ENCODE measurements around the gene TMPRSS9. TPM values are rescaled to one million over a fixed set of nuclear protein-coding genes. Genes with fewer than 3 reads are reported as not detected.

Gene TMPRSS9
- polyA plus RNA-seq, 3 donors, result 0.12 to 0.30 TPM; not detected in 1

DNA sequence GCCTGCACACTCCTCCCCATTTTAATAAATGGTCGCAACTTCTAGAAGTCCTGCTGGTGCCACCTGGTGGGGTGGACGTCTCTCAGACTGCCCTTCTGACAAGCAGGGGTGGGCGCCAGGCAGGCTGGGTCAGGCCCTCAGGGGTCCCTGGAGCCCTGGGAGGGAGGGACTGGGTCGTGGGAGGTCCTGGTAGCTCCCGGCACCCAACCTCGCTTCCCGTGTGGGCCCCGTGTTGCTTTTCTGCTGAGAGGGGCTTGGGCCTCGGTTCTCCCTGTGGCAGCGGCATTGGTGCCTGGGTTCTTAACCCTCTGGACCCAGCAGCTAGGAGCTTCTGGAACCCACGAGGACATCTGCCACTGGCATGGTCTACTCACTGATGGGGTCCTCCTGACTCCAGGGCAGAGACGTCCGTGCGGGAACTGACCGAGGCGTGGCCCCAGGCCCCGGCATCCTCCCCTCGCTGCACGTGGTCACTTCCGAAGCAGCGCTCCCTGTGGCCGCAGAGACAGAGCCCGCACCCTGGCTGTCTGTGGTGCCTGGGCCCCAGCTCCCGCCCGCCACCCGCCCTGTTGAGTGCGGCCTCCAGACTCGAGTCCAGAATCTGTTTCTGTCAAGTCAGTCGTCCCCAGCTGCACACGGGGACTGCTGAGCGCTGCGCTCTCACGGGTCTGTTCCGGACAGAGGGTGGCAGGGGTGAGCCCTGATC, 6.0 kb upstream of the TMPRSS9 start:
- Mint-ChIP-seq H3K9me3 (no peaks in the 10 kb centered on the region), H3K27ac (no peak overlapping the region), H3K4me3 (no peak overlapping the region), H3K27me3 (ENCODE audit: low read depth in 3 of 3) (peaks cover 6 to 13% (median 7%) of the 10 kb centered on the region in 3 donors), H3K4me1 (no peaks in the 10 kb centered on the region), H3K36me3 (peaks cover 0 to 14% of the 10 kb centered on the region in 2 donors)
- intact Hi-C loops (cut with micrococcal nuclease), result no loop called here
- Histone ChIP-seq H3K27ac (ENCODE audit: low read depth in 1 of 2, low read length in 2 of 2) (no peak overlapping the region), H3K9me3 (replicated peaks in 1 of 2; ENCODE audit: control insufficient read depth in 1 of 2, insufficient read depth in 1 of 2, low read length in 2 of 2) (no peaks in the 10 kb centered on the region), H3K79me2 (ENCODE audit: insufficient read depth, low read length) (no peaks in the 10 kb centered on the region), H3K4me1 (ENCODE audit: control insufficient read depth in 1 of 2, insufficient read depth in 2 of 2, low read length in 2 of 2) (no peaks in the 10 kb centered on the region), H4K20me1 (ENCODE audit: insufficient read depth, low read length) (no peaks in the 10 kb centered on the region), H3K4me2 (replicated peaks; ENCODE audit: extremely low read depth, low read length, poor library complexity, severe bottlenecking) (no peak overlapping the region), H2AFZ (ENCODE audit: insufficient read depth, low read depth, low read length, poor library complexity, severe bottlenecking) (no peak overlapping the region), H3K4me3 (replicated peaks in 1 of 3; ENCODE audit: low read depth in 2 of 3, low read length in 3 of 3) (no peak overlapping the region), H3K27me3 (ENCODE audit: control insufficient read depth in 2 of 2, insufficient read depth in 2 of 2, low read length in 2 of 2) (peaks cover 0 to 10% of the 10 kb centered on the region in 2 donors), H3K9ac (ENCODE audit: insufficient read depth, low read length, poor library complexity, severe bottlenecking) (no peak overlapping the region), H3K36me3 (replicated peaks in 1 of 2; ENCODE audit: control insufficient read depth in 1 of 2, insufficient read depth in 2 of 2, low read length in 2 of 2) (peaks cover 13 to 26% of the 10 kb centered on the region in 2 donors)
- no peak for DNase-seq
- TF ChIP-seq, protein P1, sequence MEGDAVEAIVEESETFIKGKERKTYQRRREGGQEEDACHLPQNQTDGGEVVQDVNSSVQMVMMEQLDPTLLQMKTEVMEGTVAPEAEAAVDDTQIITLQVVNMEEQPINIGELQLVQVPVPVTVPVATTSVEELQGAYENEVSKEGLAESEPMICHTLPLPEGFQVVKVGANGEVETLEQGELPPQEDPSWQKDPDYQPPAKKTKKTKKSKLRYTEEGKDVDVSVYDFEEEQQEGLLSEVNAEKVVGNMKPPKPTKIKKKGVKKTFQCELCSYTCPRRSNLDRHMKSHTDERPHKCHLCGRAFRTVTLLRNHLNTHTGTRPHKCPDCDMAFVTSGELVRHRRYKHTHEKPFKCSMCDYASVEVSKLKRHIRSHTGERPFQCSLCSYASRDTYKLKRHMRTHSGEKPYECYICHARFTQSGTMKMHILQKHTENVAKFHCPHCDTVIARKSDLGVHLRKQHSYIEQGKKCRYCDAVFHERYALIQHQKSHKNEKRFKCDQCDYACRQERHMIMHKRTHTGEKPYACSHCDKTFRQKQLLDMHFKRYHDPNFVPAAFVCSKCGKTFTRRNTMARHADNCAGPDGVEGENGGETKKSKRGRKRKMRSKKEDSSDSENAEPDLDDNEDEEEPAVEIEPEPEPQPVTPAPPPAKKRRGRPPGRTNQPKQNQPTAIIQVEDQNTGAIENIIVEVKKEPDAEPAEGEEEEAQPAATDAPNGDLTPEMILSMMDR (IDR thresholded peaks at IDR 0.05), result no peak
- 96% methylated on average over 25 of the region's 34 CpGs for WGBS (ENCODE audit: insufficient coverage)

DNA sequence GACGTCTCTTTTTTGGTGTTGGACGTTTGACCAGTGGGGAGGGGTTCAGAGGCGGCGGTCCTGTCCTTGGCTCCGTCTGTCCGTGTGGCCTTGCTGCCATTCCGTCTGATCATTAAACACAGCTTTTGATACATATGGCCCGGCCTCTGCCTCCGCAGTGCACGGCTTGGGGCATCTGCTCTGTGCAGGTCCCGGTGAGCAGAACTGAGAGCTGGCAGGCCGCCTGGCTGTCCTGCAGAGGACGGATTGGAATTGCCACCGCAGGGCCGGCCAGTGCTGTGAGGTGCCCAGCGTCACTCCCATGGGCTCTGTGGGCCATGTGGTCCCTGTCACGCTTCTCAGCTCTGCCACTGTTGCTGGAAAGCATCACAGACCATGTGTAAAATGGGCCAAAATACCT, 5.4 kb upstream of the TMPRSS9 start:
- H3K36me3 ChIP-seq (replicated peaks in 1 of 2; ENCODE audit: control insufficient read depth in 1 of 2, insufficient read depth in 2 of 2, low read length in 2 of 2), result peaks cover 13 to 25% of the 10 kb centered on the region in 2 donors
- TF ChIP-seq, protein P1 (IDR thresholded peaks at IDR 0.05), result no peak
- WGBS (ENCODE audit: insufficient coverage), result 94% methylated on average over 11 of the region's 17 CpGs

More for the DNA sequence above, 5.4 kb upstream of the TMPRSS9 start:
- Histone ChIP-seq H4K20me1 (ENCODE audit: insufficient read depth, low read length) (no peaks in the 10 kb centered on the region), H3K9me3 (replicated peaks in 1 of 2; ENCODE audit: control insufficient read depth in 1 of 2, insufficient read depth in 1 of 2, low read length in 2 of 2) (no peaks in the 10 kb centered on the region), H3K79me2 (ENCODE audit: insufficient read depth, low read length) (no peaks in the 10 kb centered on the region), H3K4me3 (replicated peaks in 1 of 3; ENCODE audit: low read depth in 2 of 3, low read length in 3 of 3) (no peak overlapping the region), H3K9ac (ENCODE audit: insufficient read depth, low read length, poor library complexity, severe bottlenecking) (no peak overlapping the region), H3K27ac (ENCODE audit: low read depth in 1 of 2, low read length in 2 of 2) (no peak overlapping the region), H3K4me2 (replicated peaks; ENCODE audit: extremely low read depth, low read length, poor library complexity, severe bottlenecking) (no peak overlapping the region), H2AFZ (ENCODE audit: insufficient read depth, low read depth, low read length, poor library complexity, severe bottlenecking) (no peak overlapping the region), H3K27me3 (ENCODE audit: control insufficient read depth in 2 of 2, insufficient read depth in 2 of 2, low read length in 2 of 2) (peaks cover under 1 to 14% of the 10 kb centered on the region in 2 donors), H3K4me1 (ENCODE audit: control insufficient read depth in 1 of 2, insufficient read depth in 2 of 2, low read length in 2 of 2) (no peaks in the 10 kb centered on the region)
- Mint-ChIP-seq H3K27me3 (ENCODE audit: low read depth in 3 of 3) (peaks cover 12 to 20% (median 12%) of the 10 kb centered on the region in 3 donors), H3K4me3 (no peak overlapping the region), H3K27ac (no peak overlapping the region), H3K9me3 (no peaks in the 10 kb centered on the region), H3K4me1 (no peaks in the 10 kb centered on the region), H3K36me3 (peaks cover 0 to 14% of the 10 kb centered on the region in 2 donors)
- no peak for DNase-seq
- intact Hi-C loops (cut with micrococcal nuclease), result no loop called here
